HG03558 (cell line): ENCODE results near the gene RPL37.
"Not testable (repeated sequence)": the region's sequence is repeated elsewhere in the genome, so short reads cannot be mapped to it uniquely, and the experiment has no call there.

Experiments used
- ATAC-seq: cut with Tn5 transposase; IDR thresholded peaks from one replicate; pipeline ENCODE4 v1.9.1; 2021; ENCODE audit warnings: moderate number of reproducible peaks; ENCODE audit not compliant: unreplicated experiment; ENCODE audit errors: extremely low read depth

Gene RPL37

DNA sequence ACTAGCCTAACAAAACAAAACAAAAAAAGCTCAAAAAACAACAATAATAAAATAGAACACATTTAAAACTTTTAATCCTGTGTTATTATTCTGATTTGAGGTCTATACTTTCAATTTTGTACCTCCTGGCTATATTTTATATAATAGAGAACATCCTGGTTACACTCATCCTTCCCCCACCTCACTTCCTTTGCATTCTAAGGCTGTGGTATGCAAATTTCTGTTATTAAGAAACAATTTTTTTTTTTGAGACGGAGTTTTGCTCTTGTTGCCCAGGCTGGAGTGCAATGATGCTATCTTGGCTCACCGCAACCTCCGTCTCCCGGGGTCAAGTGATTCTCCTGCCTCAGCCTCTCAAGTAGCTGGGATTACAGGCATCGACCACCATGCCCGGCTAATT, 3.1 kb upstream of the RPL37 start:
- ATAC-seq = no peak

DNA sequence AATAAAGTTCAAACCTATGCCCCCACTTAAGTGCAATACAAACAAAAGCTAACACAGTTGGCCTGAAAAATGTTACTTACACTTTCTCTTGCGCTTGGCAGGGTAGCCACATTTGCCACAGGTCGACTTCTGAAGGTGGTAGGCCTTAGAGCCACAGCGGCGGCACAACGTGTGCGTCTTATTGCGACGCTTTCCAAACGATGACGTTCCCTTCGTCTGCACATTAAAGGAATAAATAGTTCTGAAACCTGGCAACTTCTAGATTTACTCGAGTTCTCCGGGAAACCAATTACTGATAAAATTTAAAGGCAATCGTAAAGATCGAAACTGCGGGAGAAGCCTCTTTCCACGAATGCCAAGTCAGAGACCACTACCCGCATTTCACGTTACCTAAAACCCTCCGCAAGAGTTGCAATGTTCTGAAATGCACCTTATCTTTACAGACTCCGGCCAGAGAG, 602 bp downstream of the RPL37 start:
- no peak for ATAC-seq

DNA sequence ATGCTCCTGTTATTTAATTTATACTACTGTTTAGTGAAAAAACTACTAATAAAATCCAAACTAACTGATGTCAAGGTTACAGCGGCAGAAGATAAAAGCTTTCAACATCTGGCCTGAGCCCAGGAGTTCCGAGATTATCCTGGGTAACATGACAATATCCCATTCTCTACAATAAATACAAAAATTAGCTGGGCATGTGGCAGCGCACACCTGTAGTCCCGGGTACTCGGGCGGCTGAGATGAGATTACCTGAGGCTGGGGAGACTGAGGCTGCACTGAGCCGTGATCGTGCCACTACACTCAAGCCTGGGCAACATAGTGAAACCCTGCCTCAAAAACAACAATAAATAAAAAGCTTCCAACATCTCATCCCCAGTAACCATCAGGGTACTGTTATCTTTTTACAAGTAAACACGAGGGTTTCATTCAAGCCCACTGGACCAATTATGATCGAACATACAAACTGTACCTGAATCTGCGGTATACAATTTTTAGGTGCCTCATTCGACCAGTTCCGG, 1.3 kb downstream of the RPL37 start:
- ATAC-seq = no peak

DNA sequence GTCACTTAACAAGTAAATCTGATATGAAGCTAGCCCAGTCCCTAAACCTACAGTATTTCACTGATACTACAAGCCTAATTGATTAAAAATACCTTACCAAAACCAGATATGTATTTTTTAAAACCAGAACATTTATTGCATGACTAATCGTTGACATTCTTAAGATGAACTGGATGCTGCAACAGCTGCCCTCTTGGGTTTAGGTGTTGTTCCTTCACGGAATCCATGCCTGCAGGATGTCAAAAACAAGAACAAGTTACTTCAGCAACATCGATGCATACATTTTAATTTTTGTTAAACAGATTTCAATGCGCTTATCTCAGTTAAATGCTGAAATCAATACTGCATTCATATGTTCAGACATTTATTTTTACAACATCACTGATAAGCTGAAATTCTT, 2.7 kb downstream of the RPL37 start:
- no peak for ATAC-seq

DNA sequence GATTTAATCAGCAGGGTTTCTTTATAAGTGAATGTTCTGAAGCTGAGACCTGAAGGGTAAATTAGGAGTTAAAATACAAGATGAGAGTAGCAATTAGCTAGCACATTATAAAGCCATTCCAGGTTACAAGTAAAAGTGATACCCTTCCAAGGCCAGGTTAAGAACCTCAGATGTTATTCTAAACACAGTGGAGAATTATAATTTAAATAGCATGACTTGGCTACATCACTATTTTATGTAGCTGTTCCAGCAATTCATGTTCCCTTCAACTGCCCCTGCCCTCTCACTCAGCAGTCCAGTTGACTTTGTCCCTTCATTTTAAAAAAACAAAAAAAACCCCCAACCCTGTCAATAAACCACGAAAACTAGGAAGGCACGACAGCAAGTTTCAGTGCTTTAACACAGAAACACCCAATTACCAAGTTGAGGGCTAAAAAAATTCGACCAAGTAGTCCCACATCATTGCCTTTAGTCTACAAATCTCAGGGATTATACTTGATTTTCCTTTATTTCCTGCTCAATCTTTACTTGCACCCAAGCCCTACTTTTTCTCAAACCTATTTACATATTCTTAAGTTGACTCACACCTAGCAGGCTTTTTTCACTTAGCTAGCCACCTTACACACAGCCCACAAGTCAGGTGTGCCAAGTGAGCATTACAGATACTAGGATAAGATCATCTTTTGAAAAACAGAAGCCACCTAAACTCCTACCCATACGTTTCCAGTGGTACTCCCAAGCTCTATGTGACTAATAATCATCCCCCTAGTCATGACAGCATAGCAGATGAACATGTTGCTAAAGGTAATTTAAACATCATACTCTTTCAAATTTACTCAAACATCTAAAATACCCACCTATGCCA, 3.4 kb downstream of the RPL37 start:
- ATAC-seq = peak; percentile 23

DNA sequence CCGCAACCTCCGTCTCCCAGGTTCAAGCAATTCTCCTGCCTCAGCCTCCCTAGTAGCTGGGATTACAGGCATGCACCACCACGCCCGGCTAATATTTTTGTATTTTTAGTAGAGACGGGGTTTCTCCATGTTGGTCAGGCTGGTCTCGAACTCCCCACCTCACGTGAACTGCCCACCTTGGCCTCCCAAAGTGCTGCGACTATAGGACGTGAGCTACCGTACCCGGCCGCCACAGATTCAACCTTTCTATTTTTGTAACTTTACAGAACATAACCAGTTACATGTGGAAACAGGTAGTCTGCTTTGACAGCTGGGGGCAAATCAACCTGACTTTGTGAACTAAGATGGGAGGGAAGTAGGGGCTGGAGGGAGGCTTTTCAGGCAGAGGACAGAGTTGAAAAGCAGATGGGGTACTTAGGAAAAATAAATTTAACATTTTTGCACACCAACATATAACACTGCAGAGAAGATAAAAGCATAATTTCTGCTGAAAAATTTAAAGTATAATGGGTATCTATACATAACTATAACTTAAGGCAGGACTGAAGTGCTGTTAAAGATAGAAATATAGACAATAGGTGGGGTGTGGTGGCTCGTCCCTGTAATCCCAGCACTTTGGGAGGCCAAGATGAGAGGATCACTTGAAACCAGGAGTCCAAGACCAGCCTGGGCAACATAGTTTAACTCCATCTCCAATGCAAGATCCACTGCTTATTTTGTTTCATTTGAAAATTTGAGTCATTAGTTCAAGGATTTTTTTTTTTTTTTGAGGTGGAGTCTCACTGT, 5.1 kb downstream of the RPL37 start:
- ATAC-seq = no peak

DNA sequence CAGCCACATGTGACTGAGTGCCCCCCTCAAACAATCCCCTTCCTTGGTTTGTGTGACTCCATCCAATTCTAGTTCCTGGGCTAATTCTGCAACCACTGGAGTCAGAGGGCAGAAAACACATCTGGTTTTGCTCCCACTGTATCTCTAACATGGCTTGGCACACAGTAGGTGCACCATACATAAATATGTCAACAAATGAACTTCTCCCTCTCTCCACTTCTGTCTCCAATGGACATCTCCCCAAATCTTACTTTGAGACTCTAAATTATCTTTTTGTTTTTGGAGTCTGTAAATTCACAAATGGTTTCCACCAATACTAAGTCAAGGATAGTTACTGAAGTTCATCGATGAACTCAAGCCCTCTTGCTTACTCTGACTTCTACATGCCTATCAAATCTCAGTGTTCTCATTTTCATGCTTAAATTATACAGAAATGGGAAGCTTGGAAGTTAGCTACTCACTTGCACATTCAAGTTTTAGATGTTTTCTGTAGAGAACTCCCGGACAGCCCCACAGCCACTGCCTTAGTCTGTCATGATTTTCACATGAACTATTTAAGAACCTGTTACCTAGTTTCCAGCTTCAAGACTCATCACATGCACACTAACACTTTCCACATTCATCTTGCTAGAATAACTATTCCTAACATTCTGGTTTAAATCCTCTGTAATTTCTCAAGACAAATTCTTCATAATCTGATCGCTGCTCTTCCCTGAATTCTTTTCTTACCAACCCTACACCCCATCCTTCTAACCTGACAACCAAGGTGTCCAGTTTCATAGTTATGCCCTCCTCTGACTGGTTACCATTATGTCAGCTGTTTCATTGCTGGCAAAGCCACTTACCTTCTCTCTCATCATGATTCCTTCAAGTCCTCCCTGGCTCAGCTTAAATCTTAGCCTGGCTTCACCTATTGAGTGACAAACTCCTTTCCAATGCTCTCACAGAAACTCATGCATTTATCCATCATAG, 6.0 kb downstream of the RPL37 start:
- ATAC-seq = no peak

DNA sequence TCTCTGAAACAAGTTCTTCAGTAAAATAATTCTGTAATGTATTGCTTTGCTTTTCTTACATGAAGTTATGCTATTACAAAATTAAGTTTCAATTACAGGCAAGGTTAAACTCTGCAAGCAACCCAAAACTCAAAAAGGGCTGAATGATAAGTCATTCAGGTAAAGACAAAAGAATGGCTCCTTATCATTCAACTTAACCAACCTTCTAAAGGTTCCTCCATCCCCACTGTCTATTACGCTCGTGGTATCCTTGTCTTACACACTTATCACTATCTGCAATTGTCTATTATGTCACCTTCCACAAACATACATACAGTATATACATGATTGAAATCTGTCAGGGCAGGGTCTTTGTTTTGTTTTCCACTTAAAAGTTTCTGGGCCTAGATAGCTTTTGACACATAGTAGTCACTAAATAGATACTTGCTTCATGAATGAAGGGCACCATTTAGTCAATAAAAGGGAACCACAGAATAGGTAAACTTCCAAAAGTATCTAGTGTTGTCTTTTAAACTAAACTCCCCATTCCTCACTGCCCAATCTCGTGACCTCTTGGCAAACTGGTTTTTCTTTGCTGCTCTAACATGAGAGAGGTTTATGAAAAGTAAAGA, 6.9 kb downstream of the RPL37 start:
- no peak for ATAC-seq

DNA sequence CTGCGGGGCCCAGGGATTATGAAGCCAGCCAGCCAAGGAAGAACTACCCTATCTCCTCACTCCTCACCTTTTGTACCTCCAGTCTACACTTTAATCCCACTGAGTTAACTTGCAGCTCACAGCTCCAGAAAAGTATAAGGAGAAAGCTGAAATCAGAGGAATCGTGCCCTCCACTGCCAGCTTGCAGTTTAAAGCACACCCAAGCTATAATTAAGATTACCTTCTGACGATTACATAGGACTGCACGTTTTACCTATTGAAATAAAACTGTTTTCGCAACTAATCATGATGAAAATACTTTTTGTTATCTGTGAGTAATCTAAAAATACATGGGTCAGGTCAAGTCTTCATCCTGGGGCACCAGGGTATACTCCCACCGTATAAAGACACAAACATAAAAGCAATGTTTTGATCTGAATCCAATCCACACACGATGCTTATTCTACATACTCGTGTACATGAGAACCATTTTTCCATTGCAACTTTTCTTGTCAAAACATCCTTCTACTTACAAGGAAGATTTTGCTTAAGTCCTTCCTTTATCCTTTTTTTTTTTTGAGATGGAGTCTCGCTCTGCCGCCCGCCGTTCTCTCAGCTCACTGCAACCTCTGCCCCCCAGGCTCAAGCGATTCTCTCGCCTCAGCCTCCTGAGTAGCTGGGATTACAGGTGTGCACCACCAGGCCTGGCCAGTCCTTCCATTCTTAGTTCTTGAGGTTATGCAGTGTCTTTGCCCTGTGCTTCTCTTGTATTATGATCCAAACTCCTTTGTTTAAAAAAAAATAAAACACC, 7.6 kb downstream of the RPL37 start:
- no peak for ATAC-seq

DNA sequence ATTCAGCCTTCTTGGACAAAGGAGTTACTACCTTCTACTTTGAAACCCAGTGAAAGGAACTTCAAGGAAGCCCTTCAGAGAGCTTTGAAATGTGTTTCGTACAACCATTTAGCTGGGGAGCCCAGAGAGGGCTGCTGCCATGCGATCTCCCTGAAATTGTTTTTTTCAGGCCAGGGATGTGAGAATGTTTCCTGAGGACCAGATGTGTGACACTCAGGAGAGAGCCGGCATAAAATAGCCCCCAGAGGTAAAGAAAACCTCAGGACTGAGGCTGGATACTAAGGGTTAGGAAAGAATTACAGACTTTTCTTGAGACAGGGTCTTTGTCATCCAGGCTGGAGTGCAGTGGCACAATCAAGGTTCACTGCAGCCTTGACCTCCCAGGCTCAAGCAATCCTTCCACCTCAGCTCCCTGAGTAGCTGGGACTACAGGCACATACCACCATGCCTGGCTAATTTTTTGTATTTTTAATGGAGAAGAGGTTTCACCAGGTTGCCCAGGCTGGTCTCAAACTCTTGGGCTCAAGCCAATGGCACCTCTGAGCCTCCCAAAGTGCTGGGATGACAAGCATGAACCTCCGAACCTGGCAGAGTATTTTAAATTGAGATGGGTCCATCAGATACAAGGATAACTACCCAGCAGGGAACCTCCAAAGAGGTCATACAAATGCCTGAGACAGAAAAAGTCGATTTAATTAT, 8.4 kb downstream of the RPL37 start:
- no peak for ATAC-seq

DNA sequence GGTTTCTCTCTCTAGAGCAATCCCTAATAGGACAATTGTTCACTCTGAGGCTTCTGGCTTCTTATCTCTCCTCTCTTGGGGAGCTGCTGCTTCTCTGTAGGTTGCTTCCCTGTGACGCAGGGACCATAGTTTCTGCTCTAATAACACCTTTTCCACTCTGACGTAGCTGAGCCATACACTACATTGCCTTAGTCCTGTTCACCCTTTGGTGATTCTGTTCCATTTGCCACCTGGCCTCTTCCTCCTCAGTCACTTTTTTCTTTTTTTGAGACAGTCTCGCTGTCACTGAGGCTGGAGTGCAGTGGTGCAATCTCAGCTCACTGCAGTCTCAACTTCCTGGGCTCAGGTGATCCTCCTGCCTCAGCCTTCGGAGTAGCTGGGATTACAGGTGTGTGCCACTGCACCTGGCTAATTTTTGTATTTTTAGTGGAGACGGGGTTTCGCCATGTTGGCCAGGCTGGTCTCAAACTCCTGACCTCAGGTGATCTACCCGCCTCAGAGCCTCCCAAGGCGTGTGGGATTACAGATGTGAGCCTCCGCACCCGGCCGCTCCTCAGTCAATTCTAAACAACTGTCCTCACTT, 9.5 kb downstream of the RPL37 start:
- ATAC-seq = not testable (repeated sequence)

DNA sequence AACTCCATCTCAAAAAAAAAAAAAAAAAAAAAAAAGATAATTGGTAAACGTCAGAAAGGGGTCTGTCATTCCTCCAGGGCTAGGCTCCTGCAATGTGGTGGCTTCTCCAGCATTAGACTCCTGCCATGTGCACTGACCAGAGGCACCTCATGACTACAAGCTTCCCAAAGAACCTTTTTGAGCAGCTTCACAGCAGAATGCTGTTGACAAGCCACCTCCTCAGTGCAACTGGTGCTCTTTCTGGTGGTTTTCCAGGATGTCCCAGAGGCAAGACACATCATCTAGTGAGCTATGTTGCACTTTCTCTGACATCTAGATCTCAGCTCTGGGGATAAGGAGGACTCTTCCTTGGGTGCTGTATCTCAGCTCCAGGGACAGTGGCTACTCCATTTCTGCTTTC, 11.6 kb downstream of the RPL37 start:
- no peak for ATAC-seq

DNA sequence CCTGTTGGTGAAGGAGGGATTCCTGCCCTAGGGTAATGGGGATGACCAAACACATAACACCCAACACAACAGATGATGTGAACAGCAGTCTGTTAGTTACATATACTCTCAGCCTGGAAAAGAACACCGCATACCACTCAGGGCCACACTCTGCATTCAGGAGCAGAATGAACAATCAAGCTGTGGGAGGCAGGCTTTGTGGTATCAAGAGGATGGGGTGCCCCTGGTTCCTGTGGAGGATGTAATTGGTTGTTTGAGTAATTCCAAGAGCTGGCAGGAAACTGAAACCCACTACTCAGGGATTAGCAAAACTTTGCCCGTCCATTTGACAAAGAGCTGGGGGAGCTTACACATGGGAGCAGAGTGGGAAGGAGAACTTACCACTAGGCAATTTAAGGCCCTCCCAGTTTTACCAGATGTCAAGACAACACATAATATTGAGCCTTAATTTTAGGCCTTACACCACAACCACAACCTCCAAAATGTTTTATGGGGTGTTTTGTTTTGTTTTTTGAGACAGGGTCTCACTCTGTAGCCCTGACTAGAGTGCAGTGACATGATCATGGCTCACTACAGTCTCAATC, 21.2 kb downstream of the RPL37 start:
- no peak for ATAC-seq

DNA sequence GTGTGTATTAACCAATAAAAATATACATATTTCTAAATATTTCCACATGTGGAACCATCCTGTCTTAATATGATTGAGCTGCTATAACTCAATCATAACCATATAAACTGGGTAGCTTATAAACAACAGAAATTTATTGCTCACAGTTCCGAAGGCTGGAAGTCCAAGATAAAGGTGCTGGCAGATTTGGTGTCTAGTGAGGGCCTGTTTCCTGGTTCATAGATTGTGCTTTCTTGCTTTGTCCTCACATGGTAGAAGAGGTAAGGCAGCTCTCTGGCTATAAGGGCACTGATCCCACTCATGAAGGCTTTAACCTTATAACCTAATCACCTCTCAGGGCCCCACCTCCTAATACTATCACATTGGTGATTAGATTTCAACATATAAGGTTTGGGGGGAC, 22.9 kb downstream of the RPL37 start:
- ATAC-seq = no peak

DNA sequence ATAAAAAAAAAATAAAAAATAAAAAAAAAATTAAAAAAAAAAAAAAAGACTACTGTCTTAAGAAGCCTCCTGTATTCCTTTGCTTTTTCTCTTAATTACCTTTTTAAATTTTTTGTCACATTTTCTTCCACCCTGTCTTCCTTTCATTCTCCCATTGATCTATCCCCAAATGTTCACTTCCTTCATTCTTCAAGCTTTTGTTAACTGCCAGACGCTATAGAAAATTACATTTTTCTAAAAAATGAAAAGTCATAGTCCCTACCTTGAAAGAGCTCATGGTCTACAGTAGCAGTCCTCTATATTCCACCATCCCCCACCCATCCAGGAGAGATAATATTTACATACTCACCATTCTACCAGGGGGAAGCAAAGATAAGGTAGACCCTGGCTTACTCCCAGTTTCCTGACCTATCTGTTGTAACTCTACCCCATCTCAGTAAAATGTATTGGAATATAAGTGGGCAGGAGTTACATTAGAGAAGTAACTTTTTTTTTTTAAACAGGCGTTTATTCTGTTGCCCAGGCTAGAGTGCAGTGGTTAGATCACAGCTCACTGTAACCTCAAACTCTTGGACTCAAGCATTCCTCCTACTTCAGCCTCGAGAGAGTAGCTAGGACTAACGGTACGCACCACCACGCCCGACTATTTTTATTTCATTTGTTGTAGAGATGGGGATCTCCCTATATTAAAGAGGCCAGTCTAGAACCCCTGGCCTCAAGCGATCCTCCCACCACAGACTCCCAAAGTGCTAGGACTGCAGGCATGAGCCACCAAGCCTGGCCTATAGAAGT, 33.1 kb downstream of the RPL37 start:
- no peak for ATAC-seq

DNA sequence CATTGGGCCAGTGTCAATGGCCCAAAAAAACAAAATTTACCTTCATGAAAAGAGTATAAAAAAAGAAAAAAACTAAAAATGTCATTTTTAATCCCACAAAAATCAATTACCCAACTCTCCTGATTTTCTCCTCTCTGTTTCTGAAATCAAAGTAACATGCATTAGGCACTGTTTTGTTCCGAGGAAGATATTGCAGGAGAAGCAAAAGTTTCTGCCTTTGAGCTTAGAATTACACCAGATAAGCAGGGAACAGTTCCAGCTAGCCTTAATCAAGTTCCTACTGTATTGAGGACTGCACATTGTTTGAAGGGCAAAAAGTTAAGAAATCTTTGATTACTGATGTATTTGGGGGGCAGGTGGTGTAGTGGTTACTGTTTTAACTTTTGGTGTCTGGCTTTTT, 35.8 kb downstream of the RPL37 start:
- ATAC-seq = no peak

DNA sequence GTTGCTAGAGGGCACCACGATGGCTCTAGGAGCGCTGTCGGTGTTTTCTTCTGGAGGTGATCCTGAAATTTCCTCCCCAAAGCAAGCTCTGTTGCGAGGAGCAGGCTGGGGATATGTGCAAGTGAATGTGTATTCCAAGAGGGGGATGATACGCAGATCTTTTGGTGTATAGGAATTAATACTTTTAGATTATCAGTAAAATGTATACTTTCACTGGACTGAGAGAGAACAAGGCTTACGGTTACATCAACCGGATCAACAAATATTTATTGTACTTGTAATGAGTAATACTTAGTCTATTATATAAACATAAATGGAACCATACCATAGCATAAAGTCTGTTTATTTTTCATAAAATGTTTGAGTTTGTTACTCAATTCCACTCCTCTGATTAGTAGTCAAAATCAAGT, 36.2 kb downstream of the RPL37 start:
- ATAC-seq = no peak
